HL-60 (cell line): Measurements from ENCODE around the gene DUSP19.
"Not testable (repeated sequence)": the region's sequence is repeated elsewhere in the genome, so short reads cannot be mapped to it uniquely, and the experiment has no call there.

ENCODE experiments used
- DNase-seq, 2 experiments: peaks; one replicate each; pipeline ENCODE4 v3.0.0-alpha.2; 2010 to 2020; ENCODE audit warnings: low read depth in 1 of 2, low spot score in 1 of 2
- H3K27ac ChIP-seq: fragments of 250-450 bp; sonication (Bioruptor Pico); replicated peaks from 2 replicates; pipeline ENCODE4 v1.5.1; 2020; ENCODE audit warnings: mild to moderate bottlenecking, moderate library complexity
- H3K27me3 ChIP-seq: fragments of 250-450 bp; sonication (Bioruptor Pico); 2 replicates; pipeline ENCODE4 v1.5.1; 2021; ENCODE audit warnings: mild to moderate bottlenecking, moderate library complexity; ENCODE audit not compliant: insufficient read depth, poor library complexity, severe bottlenecking
- H3K4me3 ChIP-seq: replicated peaks from 2 replicates; pipeline ENCODE4 v1.5.1; 2011; ENCODE audit warnings: mild to moderate bottlenecking, control low read depth, low read length; ENCODE audit not compliant: insufficient read depth
- CTCF ChIP-seq: IDR thresholded peaks from one replicate; pipeline ENCODE4 v1.5.1; 2011; ENCODE audit warnings: low read length, control low read depth, inconsistent platforms; ENCODE audit not compliant: insufficient read depth
- GABPA ChIP-seq: IDR thresholded peaks from 2 replicates; pipeline ENCODE4 v1.6.1; 2012; ENCODE audit warnings: low read depth
- POLR2AphosphoS5 ChIP-seq: IDR thresholded peaks from 2 replicates; pipeline ENCODE4 v1.6.1; 2012; ENCODE audit warnings: low read depth
- REST ChIP-seq: IDR thresholded peaks from 2 replicates; pipeline ENCODE4 v1.6.1; 2012; ENCODE audit warnings: low read depth; ENCODE audit not compliant: insufficient replicate concordance
- SPI1 ChIP-seq: IDR thresholded peaks from 2 replicates; pipeline ENCODE4 v1.6.1; 2012; ENCODE audit warnings: low read depth, mild to moderate bottlenecking, borderline replicate concordance

The DUSP19 gene

GRCh38 chr2:183038341-183039300, 39.9 kb upstream of the DUSP19 start, which contains the start of gene NCKAP1:
Gene NCKAP1, minus strand, starts transcription at chr2:183038457. Its CDS starts 358 bp downstream, at chr2:183038099.
- TF ChIP-seq REST (no peak), GABPA (no peak), CTCF (no peak), SPI1 (no peak), POLR2AphosphoS5 (no peak)
- Histone ChIP-seq H3K27me3 (peaks cover 55% of the 10 kb centered on the region), H3K27ac (no peak within 1 kb of the TSS), H3K4me3 (peak within 1 kb of the TSS; percentile 18)
- DNase-seq: peak in 1 of 2 experiments; percentile 58

- no peak for DNase-seq
- no peak for TF ChIP-seq REST
- TF ChIP-seq SPI1: no peak
- no peak for TF ChIP-seq GABPA
- no peak for TF ChIP-seq CTCF
- no peak for TF ChIP-seq POLR2AphosphoS5
- no peak overlapping the region for H3K27ac ChIP-seq
- peaks cover 41% of the 10 kb centered on the region for H3K27me3 ChIP-seq
- no peak overlapping the region for H3K4me3 ChIP-seq
These were observed 37.9 kb upstream of the DUSP19 start for GRCh38 chr2:183040604-183041003.

- DNase-seq, H3K4me3 ChIP-seq, H3K27ac ChIP-seq: not testable (repeated sequence)
- peaks cover 27% of the 10 kb centered on the region for H3K27me3 ChIP-seq
These were observed 35.0 kb upstream of the DUSP19 start for GRCh38 chr2:183043580-183043979.

- H3K27ac ChIP-seq, H3K4me3 ChIP-seq, H3K27me3 ChIP-seq, DNase-seq: not testable (repeated sequence)
These were observed 30.9 kb upstream of the DUSP19 start for GRCh38 chr2:183047486-183048125.
